GM18511 (cell line): Measurements from ENCODE around the gene PARP4.
"Not testable (repeated sequence)": the region's sequence is repeated elsewhere in the genome, so short reads cannot be mapped to it uniquely, and the experiment has no call there.

ENCODE experiments used
- ATAC-seq: cut with Tn5 transposase; IDR thresholded peaks from one replicate; pipeline ENCODE4 v1.9.1; 2021; ENCODE audit warnings: mild to moderate bottlenecking, moderate library complexity; ENCODE audit not compliant: unreplicated experiment

PARP4 gene

GRCh38 chr13:24506283-24506682 is 6.3 kb downstream of the PARP4 start:
- ATAC-seq, result not testable (repeated sequence)

GRCh38 chr13:24505756-24506155 is 6.8 kb downstream of the PARP4 start:
- ATAC-seq, result no peak

GRCh38 chr13:24505256-24505655 is 7.3 kb downstream of the PARP4 start:
- no peak for ATAC-seq

- ATAC-seq, result no peak
Observed at GRCh38 chr13:24503379-24503696, 9.2 kb downstream of the PARP4 start.

GRCh38 chr13:24502533-24503378 is 9.8 kb downstream of the PARP4 start:
- ATAC-seq, result no peak

GRCh38 chr13:24500977-24501376 is 11.6 kb downstream of the PARP4 start:
- no peak for ATAC-seq

GRCh38 chr13:24497742-24498141 is 14.8 kb downstream of the PARP4 start:
- ATAC-seq, result no peak

GRCh38 chr13:24496295-24496694 is 16.3 kb downstream of the PARP4 start:
- ATAC-seq, result not testable (repeated sequence)

- no peak for ATAC-seq
Observed at GRCh38 chr13:24495151-24495729, 17.3 kb downstream of the PARP4 start.

- no peak for ATAC-seq
Observed at GRCh38 chr13:24493356-24493755, 19.2 kb downstream of the PARP4 start.

- ATAC-seq, result no peak
Observed at GRCh38 chr13:24491845-24492244, 20.7 kb downstream of the PARP4 start.

- ATAC-seq, result no peak
Observed at GRCh38 chr13:24489721-24490120, 22.9 kb downstream of the PARP4 start.

- not testable (repeated sequence) for ATAC-seq
Observed at GRCh38 chr13:24488092-24488491, 24.5 kb downstream of the PARP4 start.

GRCh38 chr13:24486017-24486657 is 26.4 kb downstream of the PARP4 start:
- ATAC-seq, result not testable (repeated sequence)

- ATAC-seq, result no peak
Observed at GRCh38 chr13:24473686-24474085, 38.9 kb downstream of the PARP4 start.

- not testable (repeated sequence) for ATAC-seq
Observed at GRCh38 chr13:24472129-24472528, 40.4 kb downstream of the PARP4 start.

GRCh38 chr13:24463078-24463477 is 49.5 kb downstream of the PARP4 start:
- no peak for ATAC-seq

- ATAC-seq, result no peak
Observed at GRCh38 chr13:24460256-24460655, 52.3 kb downstream of the PARP4 start.

GRCh38 chr13:24459726-24460125 is 52.9 kb downstream of the PARP4 start:
- no peak for ATAC-seq

GRCh38 chr13:24459234-24459633 is 53.3 kb downstream of the PARP4 start:
- peak; percentile 71 for ATAC-seq

GRCh38 chr13:24458736-24459135 is 53.8 kb downstream of the PARP4 start:
- ATAC-seq, result no peak

- no peak for ATAC-seq
Observed at GRCh38 chr13:24456396-24456795, 56.2 kb downstream of the PARP4 start.
